K562 (cell line): Measurements from ENCODE around the gene LRRC70. TPM values are rescaled to one million over a fixed set of nuclear protein-coding genes. Genes with fewer than 3 reads are reported as not detected.

Source experiments
- ATAC-seq: fragments of 200-7000 bp; cut with Tn5 transposase; 3 replicates; pipeline ENCODE4 v1.9.1; 2020; ENCODE audit warnings: moderate library complexity
- BruUV-seq: library from RNA; stranded (reverse); fragments of 400-500 nt; replicated peaks from 2 replicates; lab custom pipeline; 2021; lab: Mats Ljungman, UMichigan
- CTCF ChIA-PET: fragments of 300-600 bp; formaldehyde crosslinking; extraction: SDS; loops from one replicate; lab custom pipeline; 2021; ENCODE audit warnings: low intra/inter-chr PET ratio; lab: Yijun Ruan, JAX
- POLR2A ChIA-PET: fragments of 300-600, 350-650 bp; sonication (Branson Sonifier 250); formaldehyde crosslinking; extraction: SDS; loops from one replicate; lab custom pipeline; 2021; ENCODE audit warnings: antibody characterized with exemption, inconsistent platforms; lab: Yijun Ruan, JAX
- DNase-seq, 4 experiments: peaks; one replicate each; pipeline versions ENCODE4 v3.0.0 to v3.0.0-alpha.2; 2011 to 2018; ENCODE audit warnings: low spot score in 3 of 4, mixed read lengths in 3 of 4; ENCODE audit errors: extremely low read depth in 1 of 4
- FAIRE-seq: peaks from 2 replicates; lab custom pipeline; 2011; peaks lifted over from hg19 to GRCh38; lab: Jason Lieb, UNC
- H2AFZ ChIP-seq: 2 replicates; pipeline ENCODE4 v1.6.0; 2011; ENCODE audit warnings: low read depth, low read length, control low read depth, inconsistent platforms
- H3K27ac ChIP-seq: fragments of 200-600 bp; 3 replicates; pipeline ENCODE4 v1.8.0; 2011; ENCODE audit warnings: low read depth, mild to moderate bottlenecking, control low read depth, inconsistent platforms, low read length, moderate library complexity, mixed read lengths; ENCODE audit errors: extremely low read depth
- H3K27me3 ChIP-seq, 2 experiments: fragments of 300-600 bp in 1 of 2; 2 replicates in 1 of 2; 3 replicates in 1 of 2; pipeline versions ENCODE4 v1.6.0 to v1.8.0; 2011; ENCODE audit warnings: inconsistent platforms in 2 of 2, low read length in 2 of 2, mild to moderate bottlenecking in 1 of 2, mixed read lengths in 1 of 2, moderate library complexity in 1 of 2; ENCODE audit not compliant: control insufficient read depth in 2 of 2, insufficient read depth in 2 of 2
- H3K36me3 ChIP-seq: fragments of 300-600 bp; 3 replicates; pipeline ENCODE4 v1.8.0; 2011; ENCODE audit warnings: mild to moderate bottlenecking, low read length, inconsistent platforms; ENCODE audit not compliant: control insufficient read depth, insufficient read depth
- H3K4me1 ChIP-seq, 2 experiments: fragments of 200-600 bp in 1 of 2; replicated peaks in 1 of 2; 2 replicates in 1 of 2; 3 replicates in 1 of 2; pipeline versions ENCODE4 v1.5.1 to v1.8.0; 2011; ENCODE audit warnings: inconsistent platforms in 2 of 2, low read length in 2 of 2, mild to moderate bottlenecking in 1 of 2, mixed read lengths in 1 of 2, moderate library complexity in 1 of 2; ENCODE audit not compliant: control insufficient read depth in 2 of 2, insufficient read depth in 2 of 2
- H3K4me2 ChIP-seq: 2 replicates; pipeline ENCODE4 v1.6.1; 2011; ENCODE audit warnings: low read length, control low read depth, inconsistent platforms, mixed read lengths; ENCODE audit not compliant: insufficient read depth
- H3K4me3 ChIP-seq: fragments of 200-600 bp; sonication (generic), shearing (Covaris generic); 2 replicates; pipeline ENCODE4 v1.5.1; 2016; ENCODE audit warnings: control low read depth, inconsistent platforms
- H3K79me2 ChIP-seq: fragments of 200-600 bp; 3 replicates; pipeline ENCODE4 v1.8.0; 2011; ENCODE audit warnings: low read length, inconsistent platforms; ENCODE audit not compliant: control insufficient read depth, insufficient read depth
- H3K9ac ChIP-seq, 2 experiments: 2 replicates each; pipeline versions ENCODE4 v1.6.0 to v1.6.1; 2011; ENCODE audit warnings: low read depth in 2 of 2, low read length in 2 of 2, control low read depth in 1 of 2, inconsistent platforms in 1 of 2, mild to moderate bottlenecking in 1 of 2, mixed read lengths in 1 of 2; ENCODE audit not compliant: insufficient read depth in 1 of 2
- H3K9me1 ChIP-seq: one replicate; pipeline ENCODE4 v1.6.0; 2011; ENCODE audit warnings: inconsistent platforms, mild to moderate bottlenecking, low read length, moderate library complexity; ENCODE audit not compliant: control insufficient read depth, insufficient read depth
- H3K9me3 ChIP-seq: replicated peaks from 2 replicates; pipeline ENCODE4 v1.5.1; 2011; ENCODE audit warnings: low read depth, low read length, inconsistent platforms; ENCODE audit not compliant: control insufficient read depth, insufficient read depth
- H4K20me1 ChIP-seq: replicated peaks from 2 replicates; pipeline ENCODE4 v1.6.1; 2011; ENCODE audit warnings: low read length, inconsistent platforms, mixed read lengths; ENCODE audit not compliant: control insufficient read depth, insufficient read depth
- HDAC6 ChIP-seq: IDR thresholded peaks from 2 replicates; pipeline ENCODE4 v1.6.1; 2012; ENCODE audit warnings: low read depth, mild to moderate bottlenecking, control low read depth, inconsistent platforms, low read length, moderate library complexity
- HLTF ChIP-seq: fragments of 450-650 bp; IDR thresholded peaks from 2 replicates; pipeline ENCODE4 v1.6.1; 2016
- MCM2 ChIP-seq: fragments of 450-650 bp; IDR thresholded peaks from 2 replicates; pipeline ENCODE4 v1.6.1; 2017; ENCODE audit warnings: low read depth, mild to moderate bottlenecking
- SMAD3 ChIP-seq: fragments of 450-650 bp; formaldehyde crosslinking; conservative IDR thresholded peaks from 2 replicates; pipeline ENCODE4 v1.4.0; 2020; ENCODE audit warnings: mild to moderate bottlenecking
- ZNF318 ChIP-seq, 2 experiments: fragments of 450-650 bp; IDR thresholded peaks; 2 replicates each; pipeline ENCODE4 v1.6.1; 2016; ENCODE audit warnings: mild to moderate bottlenecking in 2 of 2, borderline replicate concordance in 1 of 2, low read depth in 1 of 2, moderate library complexity in 1 of 2
- ZNF507 ChIP-seq: conservative IDR thresholded peaks from 2 replicates; pipeline ENCODE4 v1.6.1; 2017; ENCODE audit warnings: missing genetic modification characterization, missing compliant biosample characterization
- WGBS: fragments of 100-300 bp; shearing (Covaris generic); methylation state at CpG from one replicate; pipeline ENCODE4 v1.1.6; 2016; ENCODE audit warnings: low coverage, mixed read lengths; ENCODE audit not compliant: insufficient coverage; ENCODE audit errors: missing lambda C conversion rate; 5-methylcytosine and 5-hydroxymethylcytosine counted together
- in situ Hi-C: fragments of 300-500 bp; cut with MboI; formaldehyde crosslinking; loops from 4 replicates; pipeline ENCODE4 v1.15.0; 2018; ENCODE audit warnings: inconsistent platforms, mixed read lengths
- intact Hi-C: fragments of 100-400 bp; cut with micrococcal nuclease; formaldehyde crosslinking; loops from 2 replicates; pipeline ENCODE4 v1.14.2; 2022
- polyA plus RNA-seq, 8 experiments: library from polyadenylated mRNA; depleted of rRNA in 4 of 8; stranded (reverse) in 5 of 8; unstranded in 3 of 8; fragments of >200 nt; fragmentation: Nextera tagmentation in 2 of 8; fragmentation: Illumina TruSeq in 1 of 8; extraction: Ambion mirVana in 2 of 8; extraction: Trizol in 1 of 8; gene quantifications; 2 replicates each; pipeline versions ENCODE4 v1.2.1 to v1.2.3, GENCODE V29; 2011 to 2014; ENCODE audit warnings: inconsistent platforms in 1 of 8, missing spikeins in 1 of 8
- total RNA-seq, 7 experiments: library from RNA; depleted of rRNA in 6 of 7; stranded (reverse); fragments of >200 nt in 6 of 7; fragmentation: Illumina TruSeq in 2 of 7; extraction: Trizol in 2 of 7; gene quantifications; 2 replicates each; pipeline versions ENCODE4 v1.2.1 to v1.2.3, GENCODE V29; 2011 to 2021; ENCODE audit warnings: low replicate concordance in 1 of 7
- TF ChIP-seq, protein P1 (sequence below): fragments of 450-650 bp; IDR thresholded peaks from 2 replicates; pipeline ENCODE4 v1.6.1; 2018; ENCODE audit warnings: mild to moderate bottlenecking, low read depth; ENCODE audit not compliant: partially characterized antibody

Gene LRRC70
- total and polyA plus RNA-seq, 9 of the 15 experiments (the other 6 are each of a cell fraction or from before 2014, with no cell fraction given), result 0.21 to 2.1 (median 0.73) TPM

DNA sequence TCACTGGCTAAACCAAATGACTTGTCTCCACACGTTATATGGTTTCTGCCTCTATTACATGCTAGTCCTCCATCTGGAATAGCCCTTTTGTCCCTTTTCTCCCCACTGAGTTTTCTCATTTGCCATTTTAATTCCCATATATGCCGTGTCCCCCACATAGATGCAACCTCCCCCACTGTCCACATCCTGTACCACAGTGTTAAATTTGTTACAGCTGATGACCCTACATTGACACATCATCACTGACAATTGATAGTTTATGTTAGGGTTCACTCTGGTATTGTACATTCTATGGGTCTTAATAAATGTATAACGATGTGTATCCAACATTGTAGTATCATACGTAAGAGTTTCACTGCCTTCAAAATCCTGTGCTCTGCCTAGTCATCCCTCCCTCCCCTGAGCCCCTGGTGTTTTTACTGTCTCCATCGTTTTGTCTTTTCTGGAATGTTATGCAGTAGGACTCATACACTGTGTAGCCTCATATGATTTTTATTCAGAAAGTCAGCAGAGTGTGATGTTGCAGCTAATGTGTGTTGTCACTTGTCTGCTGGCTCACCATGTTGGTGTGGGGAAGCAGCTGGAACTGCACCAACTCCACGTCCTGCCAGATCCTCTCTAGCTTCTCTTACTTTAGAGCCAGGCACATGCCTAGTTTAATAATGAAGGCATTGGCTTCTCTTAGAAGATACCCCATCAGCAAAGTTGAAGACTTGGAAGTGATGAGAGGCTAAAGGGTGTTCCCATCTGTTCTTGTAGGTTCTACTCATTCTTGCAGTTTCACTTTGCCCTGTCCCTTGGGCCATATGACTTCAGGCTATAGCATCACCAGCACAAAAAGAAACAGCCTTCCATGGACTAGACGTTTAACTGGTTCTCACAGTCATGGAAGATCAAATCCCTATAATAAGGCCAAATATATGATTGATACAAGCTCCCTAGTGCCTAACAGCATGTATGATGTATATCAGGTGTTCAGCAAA is 30.2 kb downstream of the LRRC70 start:
- in situ Hi-C loops, result no loop called here
- H3K9me3 ChIP-seq, result no peaks in the 10 kb centered on the region
- no peaks in the 10 kb centered on the region for H3K4me1 ChIP-seq
- POLR2A ChIA-PET, result interaction anchor here (0.6 kb wide), 2 partner anchors 10 to 30 kb away, joined by 3 read pairs; partner anchors contain the start of gene LRRC70
- ATAC-seq (no peak), FAIRE-seq (no peak), DNase-seq (no peak)
- WGBS, result 86% methylated on average over 7 of the region's 7 CpGs
- H3K27me3 ChIP-seq, result no peaks in the 10 kb centered on the region
- no peak overlapping the region for H3K4me3 ChIP-seq
- H3K9ac ChIP-seq, result no peak overlapping the region
- H2AFZ ChIP-seq, result no peak overlapping the region
- no peaks in the 10 kb centered on the region for H3K9me1 ChIP-seq
- CTCF ChIA-PET, result no interaction called here
- no peak overlapping the region for H3K27ac ChIP-seq
- H4K20me1 ChIP-seq, result no peaks in the 10 kb centered on the region
- intact Hi-C loops, result no loop called here
- no peaks in the 10 kb centered on the region for H3K79me2 ChIP-seq
- BruUV-seq, result no TSS peak
- no peak overlapping the region for H3K4me2 ChIP-seq
- peaks cover 31% of the 10 kb centered on the region for H3K36me3 ChIP-seq
- TF ChIP-seq HLTF (no peak), ZNF507 (no peak), HDAC6 (no peak), SMAD3 (no peak), ZNF318 (IDR thresholded peaks at IDR 0.05; ENCODE audit: borderline replicate concordance in 1 of 2, low read depth in 1 of 2) (no peak), MCM2 (no peak)
- TF ChIP-seq, protein P1, sequence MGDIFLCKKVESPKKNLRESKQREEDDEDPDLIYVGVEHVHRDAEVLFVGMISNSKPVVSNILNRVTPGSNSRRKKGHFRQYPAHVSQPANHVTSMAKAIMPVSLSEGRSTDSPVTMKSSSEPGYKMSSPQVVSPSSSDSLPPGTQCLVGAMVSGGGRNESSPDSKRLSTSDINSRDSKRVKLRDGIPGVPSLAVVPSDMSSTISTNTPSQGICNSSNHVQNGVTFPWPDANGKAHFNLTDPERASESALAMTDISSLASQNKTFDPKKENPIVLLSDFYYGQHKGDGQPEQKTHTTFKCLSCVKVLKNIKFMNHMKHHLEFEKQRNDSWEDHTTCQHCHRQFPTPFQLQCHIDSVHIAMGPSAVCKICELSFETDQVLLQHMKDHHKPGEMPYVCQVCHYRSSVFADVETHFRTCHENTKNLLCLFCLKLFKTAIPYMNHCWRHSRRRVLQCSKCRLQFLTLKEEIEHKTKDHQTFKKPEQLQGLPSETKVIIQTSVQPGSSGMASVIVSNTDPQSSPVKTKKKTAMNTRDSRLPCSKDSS, result no peak
